Stomach (tissue), 9 donors: ENCODE measurements around the gene ECHDC1. TPM values are rescaled to one million over a fixed set of nuclear protein-coding genes. Genes with fewer than 3 reads are reported as not detected.

ENCODE experiments used
- DNase-seq, 2 donors: peaks; one replicate each; pipeline versions ENCODE4 v3.0.0 to v3.0.0-alpha.2; 2013 to 2019
- H3K27ac ChIP-seq, 5 donors: fragments of 200-600 bp in 4 of 5; sonication (generic) in 4 of 5; one replicate each; pipeline ENCODE4 v1.5.1; 2013 to 2019; ENCODE audit warnings: mild to moderate bottlenecking in 1 of 5, moderate library complexity in 1 of 5
- H3K27me3 ChIP-seq, 3 donors: fragments of 200-600 bp; sonication (generic); one replicate each; pipeline ENCODE4 v1.5.1; 2017 to 2019; ENCODE audit warnings: mixed run types in 1 of 3
- H3K36me3 ChIP-seq, 4 donors: fragments of 200-600 bp; sonication (generic); 1 replicate in 3 of 4; 2 replicates in 1 of 4; pipeline ENCODE4 v1.5.1; 2016 to 2019
- H3K4me1 ChIP-seq, 4 donors: fragments of 200-600 bp; sonication (generic); one replicate each; pipeline ENCODE4 v1.5.1; 2016 to 2019
- H3K4me3 ChIP-seq, 4 donors: fragments of 200-600 bp; sonication (generic) in 3 of 4; one replicate each; pipeline ENCODE4 v1.5.1; 2016 to 2019; ENCODE audit warnings: mild to moderate bottlenecking in 1 of 4
- H3K9me3 ChIP-seq, 4 donors: fragments of 200-600 bp; sonication (generic); one replicate each; pipeline ENCODE4 v1.5.1; 2016 to 2019
- CTCF ChIP-seq, 7 experiments: fragments of 450-650 bp in 4 of 7; fragments of 200-600 bp in 3 of 7; sonication (generic) in 3 of 7; IDR thresholded peaks; one replicate each; pipeline ENCODE4 v1.5.1; 2016 to 2019; ENCODE audit warnings: antibody characterized with exemption in 7 of 7, control low read depth in 2 of 7, mild to moderate bottlenecking in 1 of 7
- EP300 ChIP-seq: sonication (generic); formaldehyde crosslinking; IDR thresholded peaks from one replicate; pipeline ENCODE4 v1.6.1; 2017; ENCODE audit warnings: antibody characterized with exemption
- POLR2A ChIP-seq, 4 donors: fragments of 450-650 bp; IDR thresholded peaks; one replicate each; pipeline ENCODE4 v1.6.1; 2016; ENCODE audit warnings: antibody characterized with exemption in 4 of 4, control low read depth in 2 of 4, mild to moderate bottlenecking in 1 of 4, moderate library complexity in 1 of 4
- POLR2AphosphoS5 ChIP-seq, 3 donors: sonication (generic); formaldehyde crosslinking; IDR thresholded peaks; one replicate each; pipeline ENCODE4 v1.6.1; 2016; ENCODE audit warnings: antibody characterized with exemption in 3 of 3
- WGBS, 5 donors: extraction: QIAGEN DNeasy Blood & Tissue Kit in 3 of 5; methylation state at CpG; one replicate each; pipeline versions ENCODE4 v1.1.5 to v1.1.7; 2013 to 2018; 5-methylcytosine and 5-hydroxymethylcytosine counted together
- intact Hi-C: fragments of 100-400 bp; cut with DNase I; formaldehyde crosslinking; loops from one replicate; pipeline ENCODE4 v1.15.1; 2023; ENCODE audit warnings: low total_unique reads
- polyA plus RNA-seq, 3 donors: library from polyadenylated mRNA; stranded (reverse); fragments of 200-250 nt; gene quantifications; one replicate each; pipeline ENCODE4 v1.2.3, GENCODE V29; 2013
- total RNA-seq, 5 donors: library from RNA; depleted of rRNA; stranded (reverse); fragments of >200 nt; gene quantifications; one replicate each; pipeline versions ENCODE4 v1.1.0 to v1.2.3, GENCODE V29; 2014 to 2016
- donor health status: healthy with polysubstance abuse.
- donor health status: Bipolar disorder and iron deficiency.
- donor health status: healthy.

ECHDC1 gene
- total and polyA plus RNA-seq, 8 donors, result 11.9 to 71.0 (median 50.7) TPM

GRCh38 chr6:127290391-127291265 is 52.8 kb downstream of the ECHDC1 start:
- H3K9me3 ChIP-seq, result no peaks in the 10 kb centered on the region
- no peak for DNase-seq
- intact Hi-C loops, result no loop called here
- 48 to 68% (median 56%) methylated on average over 4 of the region's 4 CpGs for WGBS, 5 donors
- peaks cover 14 to 43% (median 41%) of the 10 kb centered on the region in 4 donors for H3K36me3 ChIP-seq
- peak overlapping the region in 1 of 5 donors; percentile 2 for H3K27ac ChIP-seq
- H3K4me1 ChIP-seq, result peaks cover 5 to 49% (median 27%) of the 10 kb centered on the region in 4 donors
- TF ChIP-seq POLR2A (IDR thresholded peaks at IDR 0.05), result no peak
- TF ChIP-seq EP300, result no peak
- no peak for TF ChIP-seq CTCF (IDR thresholded peaks at IDR 0.05)
- no peak for TF ChIP-seq POLR2AphosphoS5 (IDR thresholded peaks at IDR 0.05)
- H3K4me3 ChIP-seq, result peak overlapping the region in 2 of 4 donors; percentile 8 to 20
- no peaks in the 10 kb centered on the region for H3K27me3 ChIP-seq

- Histone ChIP-seq H3K4me3 (no peak overlapping the region), H3K36me3 (peaks cover 15 to 46% (median 44%) of the 10 kb centered on the region in 4 donors), H3K4me1 (peaks cover 5 to 49% (median 27%) of the 10 kb centered on the region in 4 donors), H3K27ac (peak overlapping the region in 1 of 5 donors; percentile 2), H3K27me3 (no peaks in the 10 kb centered on the region), H3K9me3 (no peaks in the 10 kb centered on the region)
- DNase-seq, result no peak
- WGBS, 5 donors, result 47 to 68% (median 49%) methylated on average over 5 of the region's 5 CpGs
- intact Hi-C loops, result no loop called here
- TF ChIP-seq CTCF (IDR thresholded peaks at IDR 0.05) (no peak), POLR2AphosphoS5 (IDR thresholded peaks at IDR 0.05) (no peak), EP300 (no peak), POLR2A (IDR thresholded peaks at IDR 0.05) (no peak)
Observed at GRCh38 chr6:127289934-127290333, 53.5 kb downstream of the ECHDC1 start.

- no peaks in the 10 kb centered on the region for H3K9me3 ChIP-seq
- TF ChIP-seq POLR2A (IDR thresholded peaks at IDR 0.05) (no peak), EP300 (no peak), POLR2AphosphoS5 (IDR thresholded peaks at IDR 0.05) (no peak), CTCF (IDR thresholded peaks at IDR 0.05) (no peak)
- no peak for DNase-seq
- intact Hi-C loops, result no loop called here
- H3K4me3 ChIP-seq, result no peak overlapping the region
- H3K27me3 ChIP-seq, result no peaks in the 10 kb centered on the region
- peaks cover 5 to 49% (median 27%) of the 10 kb centered on the region in 4 donors for H3K4me1 ChIP-seq
- peaks cover 17 to 57% (median 47%) of the 10 kb centered on the region in 4 donors for H3K36me3 ChIP-seq
- H3K27ac ChIP-seq, result no peak overlapping the region
Observed at GRCh38 chr6:127288705-127289104, 54.7 kb downstream of the ECHDC1 start.

GRCh38 chr6:127282184-127282583 is 61.2 kb downstream of the ECHDC1 start:
- intact Hi-C loops, result no loop called here
- Histone ChIP-seq H3K4me1 (peaks cover 0 to 21% (median 8%) of the 10 kb centered on the region in 4 donors), H3K4me3 (no peak overlapping the region), H3K27me3 (no peaks in the 10 kb centered on the region), H3K9me3 (no peaks in the 10 kb centered on the region), H3K36me3 (peaks cover 32 to 69% (median 55%) of the 10 kb centered on the region in 4 donors), H3K27ac (no peak overlapping the region)
- 98 to 100% (median 100%) methylated on average over 1 of the region's 1 CpG for WGBS, 5 donors
- DNase-seq, result no peak
- TF ChIP-seq POLR2AphosphoS5 (IDR thresholded peaks at IDR 0.05), result no peak
- TF ChIP-seq EP300, result no peak
- no peak for TF ChIP-seq CTCF (IDR thresholded peaks at IDR 0.05)
